LNCAP (cell line): ENCODE measurements around the gene SELENOS.

Experiments
- CTCF ChIP-seq: fragments of 450-650 bp; IDR thresholded peaks from 2 replicates; pipeline ENCODE4 v1.5.1; 2017; ENCODE audit warnings: mild to moderate bottlenecking

SELENOS gene

GRCh38 chr15:101250341-101250831 lies 26.9 kb downstream of the SELENOS start:
- TF ChIP-seq CTCF: no peak

GRCh38 chr15:101248274-101248673 lies 29.0 kb downstream of the SELENOS start:
- TF ChIP-seq CTCF: no peak

GRCh38 chr15:101246824-101247745 lies 30.2 kb downstream of the SELENOS start:
- TF ChIP-seq CTCF: no peak

- TF ChIP-seq CTCF: no peak
Observed at GRCh38 chr15:101246391-101246790, 30.9 kb downstream of the SELENOS start.

GRCh38 chr15:101244889-101245668 lies 32.2 kb downstream of the SELENOS start:
- no peak for TF ChIP-seq CTCF

GRCh38 chr15:101244036-101244781 lies 33.1 kb downstream of the SELENOS start:
- no peak for TF ChIP-seq CTCF

- no peak for TF ChIP-seq CTCF
Observed at GRCh38 chr15:101243420-101243819, 33.9 kb downstream of the SELENOS start.
